ENCODE results near the gene AP1M2.
"Not testable (repeated sequence)": the region's sequence is repeated elsewhere in the genome, so short reads cannot be mapped to it uniquely, and the experiment has no call there.

AP1M2 gene

GRCh38 chr19:10560154-10560553 lies 27.0 kb downstream of the AP1M2 start:
- no peak for FAIRE-seq

- no peak for FAIRE-seq
Observed at GRCh38 chr19:10557603-10558197, 29.4 kb downstream of the AP1M2 start.

DNA sequence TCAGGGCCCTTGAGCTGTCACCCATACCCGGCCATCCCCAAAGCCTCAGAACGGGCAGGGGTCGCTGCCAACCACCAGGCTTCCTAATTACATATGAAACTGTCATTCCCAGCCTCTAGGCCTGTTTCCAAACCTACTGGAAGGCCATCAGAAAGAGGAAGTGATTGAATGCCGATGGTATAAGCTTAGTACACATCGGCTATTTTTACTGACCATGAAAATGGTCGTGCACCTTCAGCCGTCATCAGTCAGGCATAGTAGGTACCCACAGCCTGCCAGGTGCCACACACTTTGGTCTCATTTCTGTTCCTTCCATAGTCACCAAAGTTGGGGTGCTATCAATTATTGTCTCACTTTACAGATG lies 31.5 kb downstream of the AP1M2 start:
- no peak for FAIRE-seq

DNA sequence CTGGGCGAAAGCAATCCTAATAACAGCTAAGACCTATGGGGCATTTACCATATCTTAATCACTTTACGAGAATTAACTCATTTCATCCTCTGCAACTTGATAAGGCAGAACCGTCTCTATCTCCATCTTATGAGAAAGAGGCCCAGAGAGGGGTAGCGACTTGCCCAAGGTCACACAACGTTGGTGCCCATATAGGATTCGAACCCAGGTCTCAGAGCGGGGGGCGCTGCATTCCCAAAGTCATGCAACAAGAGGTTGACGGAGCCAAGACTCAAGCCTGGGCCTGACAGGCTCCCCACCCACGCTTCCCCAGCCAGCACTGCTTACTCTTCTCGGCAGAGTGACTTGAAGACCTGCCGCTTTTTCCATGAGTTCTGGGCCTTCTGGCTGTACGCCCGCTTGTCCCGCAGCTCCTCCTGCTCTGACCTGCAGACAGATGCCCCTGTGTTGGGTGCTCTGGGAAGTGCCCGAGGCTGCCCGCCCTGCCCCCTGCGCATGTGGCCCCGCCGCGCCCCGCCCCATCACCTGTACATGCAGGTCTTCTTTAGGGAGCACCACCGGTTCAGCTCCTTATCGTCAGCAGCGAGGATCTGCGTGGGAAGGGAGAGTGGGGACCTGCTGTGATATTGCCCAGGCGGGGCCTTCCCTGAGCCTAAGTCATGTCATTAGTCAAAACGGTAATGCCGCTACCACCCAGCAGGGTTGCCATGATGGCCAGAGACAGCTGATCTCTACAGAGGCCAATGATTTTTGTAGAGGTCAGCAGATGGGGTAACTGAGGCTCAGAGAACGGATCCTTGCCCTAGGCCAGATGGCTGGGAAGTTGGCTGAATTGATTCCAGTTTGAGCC lies 32.1 kb downstream of the AP1M2 start:
- no peak for FAIRE-seq

DNA sequence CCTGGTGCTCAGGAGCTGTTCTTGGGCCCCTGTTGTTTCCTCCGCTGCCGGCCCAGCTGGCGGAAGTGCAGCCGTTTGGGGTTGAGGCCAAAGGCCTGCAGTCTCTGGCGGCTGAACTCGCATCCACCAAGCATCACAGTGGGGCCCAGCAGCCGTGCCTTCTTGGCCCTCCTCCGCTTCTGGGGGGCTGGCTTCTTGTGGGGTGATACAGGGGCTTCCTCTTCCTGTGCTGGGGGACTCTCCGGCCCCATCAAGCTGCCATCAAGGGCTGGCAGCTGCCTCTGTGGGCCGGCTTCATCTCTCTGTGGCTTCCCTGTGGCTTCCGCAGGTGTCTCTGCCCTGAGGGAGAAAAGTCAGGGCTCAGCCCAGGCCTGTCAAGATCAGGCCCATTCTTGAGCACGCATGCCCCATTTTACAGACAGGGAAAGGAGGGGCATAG lies 33.1 kb downstream of the AP1M2 start:
- FAIRE-seq, result no peak

GRCh38 chr19:10553087-10553667 lies 33.9 kb downstream of the AP1M2 start:
- FAIRE-seq, result no peak

DNA sequence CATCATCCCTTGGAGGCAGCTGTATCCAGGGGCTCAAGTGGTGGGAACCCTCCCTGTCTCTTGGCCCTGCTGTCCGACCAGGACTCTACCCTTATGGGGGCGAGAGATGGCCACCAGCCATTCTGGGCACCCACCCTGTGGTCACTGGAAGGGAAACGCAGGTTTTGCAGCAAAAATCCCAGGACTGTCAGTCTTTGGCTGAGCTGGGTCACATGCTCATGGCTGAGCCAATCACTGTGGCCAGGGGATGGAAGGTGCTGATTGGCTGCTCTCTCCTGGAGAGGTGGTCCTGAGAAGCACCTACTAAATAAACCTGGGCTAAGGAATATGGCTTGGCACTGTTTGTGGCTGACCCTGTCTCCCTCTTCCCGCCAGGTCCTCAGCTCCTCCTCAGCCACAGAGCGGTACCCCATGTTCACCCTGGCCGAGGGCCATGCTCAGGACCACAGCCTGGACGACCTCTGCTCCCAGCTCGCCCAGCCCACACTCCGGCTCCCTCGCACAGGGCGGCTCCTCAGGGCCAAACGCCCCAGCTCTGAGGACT lies 34.5 kb downstream of the AP1M2 start:
- no peak for FAIRE-seq

- no peak for FAIRE-seq
Observed at GRCh38 chr19:10551698-10552301, 35.3 kb downstream of the AP1M2 start.

DNA sequence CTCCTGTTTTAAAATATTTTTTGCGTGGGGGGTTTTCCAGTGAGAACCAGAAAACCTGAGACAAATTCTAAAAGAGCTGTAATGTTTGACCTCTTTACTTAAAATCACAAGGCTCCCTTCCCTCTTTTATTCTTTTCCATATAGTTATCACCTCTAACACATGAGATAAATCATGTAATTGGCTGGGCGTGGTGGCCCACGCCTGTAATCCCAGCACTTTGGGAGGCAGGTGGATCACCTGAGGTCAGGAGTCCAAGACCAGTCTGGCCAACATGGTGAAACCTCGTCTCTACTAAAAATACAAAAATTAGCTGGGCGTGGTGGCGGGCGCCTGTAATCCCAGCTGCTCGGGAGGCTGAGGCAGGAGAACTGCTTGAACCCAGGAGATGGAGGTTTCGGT lies 36.1 kb downstream of the AP1M2 start:
- FAIRE-seq, result not testable (repeated sequence)

- no peak for FAIRE-seq
Observed at GRCh38 chr19:10550336-10550735, 36.8 kb downstream of the AP1M2 start.

- no peak for FAIRE-seq
Observed at GRCh38 chr19:10549733-10550132, 37.4 kb downstream of the AP1M2 start.

DNA sequence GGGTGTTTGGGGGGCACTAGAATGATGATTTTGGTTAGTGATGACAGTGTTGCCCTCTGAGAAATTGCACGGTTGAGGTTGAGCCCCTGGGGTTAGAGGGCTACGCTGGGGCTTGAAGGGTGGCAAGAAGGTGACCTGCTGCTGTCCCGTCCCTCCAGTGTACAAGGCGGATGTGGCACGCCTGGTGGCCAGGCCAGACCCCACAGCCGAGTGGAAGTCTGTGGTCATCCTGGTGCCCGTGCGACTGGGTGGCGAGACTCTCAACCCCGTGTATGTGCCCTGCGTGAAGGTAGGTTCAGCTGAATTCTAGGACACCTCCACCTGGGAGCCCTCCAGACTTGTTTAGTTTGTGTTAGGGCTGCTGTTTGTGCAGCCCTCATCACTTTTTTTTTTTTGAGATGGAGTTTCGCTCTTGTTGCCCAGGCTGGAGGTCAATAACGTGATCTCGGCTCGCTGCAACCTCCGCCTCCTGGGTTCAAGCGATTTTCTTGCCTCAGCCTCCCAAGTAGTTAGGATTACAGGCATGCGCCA lies 38.3 kb downstream of the AP1M2 start:
- no peak for FAIRE-seq

GRCh38 chr19:10546817-10547216 lies 40.3 kb downstream of the AP1M2 start:
- FAIRE-seq, result no peak

- no peak for FAIRE-seq
Observed at GRCh38 chr19:10544753-10545251, 42.3 kb downstream of the AP1M2 start.

GRCh38 chr19:10544242-10544752 lies 42.8 kb downstream of the AP1M2 start:
- FAIRE-seq, result no peak

DNA sequence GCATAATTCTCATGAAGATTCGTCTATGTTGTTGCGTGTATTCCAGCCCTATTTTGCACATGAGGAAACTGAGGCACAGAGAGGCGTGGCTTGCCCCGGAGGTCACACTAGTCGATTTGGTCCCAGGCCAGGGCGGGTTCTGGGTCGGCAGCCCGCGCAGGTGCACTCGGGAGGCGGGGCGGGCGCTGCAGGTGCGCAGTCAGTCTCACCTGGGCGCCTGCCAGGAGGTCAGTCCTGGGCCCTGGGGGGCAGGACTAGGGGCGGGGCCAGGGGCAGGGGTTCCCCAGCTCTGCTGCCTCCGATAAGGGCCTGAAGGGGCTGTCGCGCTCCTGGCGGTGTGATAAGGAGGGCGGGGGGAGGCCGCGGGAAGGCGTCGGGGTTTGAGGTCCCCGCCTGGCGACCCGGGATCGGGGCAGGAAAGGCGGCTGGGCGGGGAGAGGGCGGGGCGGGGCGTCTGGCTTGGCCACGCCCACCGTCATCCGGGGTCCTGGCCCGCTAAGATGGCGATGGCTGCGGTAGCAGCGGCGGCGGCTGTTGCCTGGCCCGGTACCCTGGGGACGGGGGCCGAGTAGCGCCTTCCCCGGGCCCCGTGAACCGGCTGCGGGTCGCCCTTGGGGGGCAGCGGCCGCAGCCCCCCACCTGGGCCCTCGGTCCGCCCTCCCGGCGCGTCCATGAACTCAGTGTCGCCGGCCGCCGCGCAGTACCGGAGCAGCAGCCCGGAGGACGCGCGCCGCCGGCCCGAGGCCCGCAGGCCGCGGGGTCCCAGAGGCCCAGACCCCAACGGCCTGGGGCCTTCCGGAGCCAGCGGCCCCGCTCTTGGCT lies 43.5 kb downstream of the AP1M2 start, which contains the start of gene ATG4D:
Gene ATG4D (plus strand): TSS at position 485 of the 822 bp plus-strand sequence. CDS start 187 bp downstream, at position 672.
- no peak for FAIRE-seq

- no peak for FAIRE-seq
Observed at GRCh38 chr19:10543059-10543419, 44.1 kb downstream of the AP1M2 start.

GRCh38 chr19:10539016-10539415 lies 48.1 kb downstream of the AP1M2 start:
- FAIRE-seq, result not testable (repeated sequence)

DNA sequence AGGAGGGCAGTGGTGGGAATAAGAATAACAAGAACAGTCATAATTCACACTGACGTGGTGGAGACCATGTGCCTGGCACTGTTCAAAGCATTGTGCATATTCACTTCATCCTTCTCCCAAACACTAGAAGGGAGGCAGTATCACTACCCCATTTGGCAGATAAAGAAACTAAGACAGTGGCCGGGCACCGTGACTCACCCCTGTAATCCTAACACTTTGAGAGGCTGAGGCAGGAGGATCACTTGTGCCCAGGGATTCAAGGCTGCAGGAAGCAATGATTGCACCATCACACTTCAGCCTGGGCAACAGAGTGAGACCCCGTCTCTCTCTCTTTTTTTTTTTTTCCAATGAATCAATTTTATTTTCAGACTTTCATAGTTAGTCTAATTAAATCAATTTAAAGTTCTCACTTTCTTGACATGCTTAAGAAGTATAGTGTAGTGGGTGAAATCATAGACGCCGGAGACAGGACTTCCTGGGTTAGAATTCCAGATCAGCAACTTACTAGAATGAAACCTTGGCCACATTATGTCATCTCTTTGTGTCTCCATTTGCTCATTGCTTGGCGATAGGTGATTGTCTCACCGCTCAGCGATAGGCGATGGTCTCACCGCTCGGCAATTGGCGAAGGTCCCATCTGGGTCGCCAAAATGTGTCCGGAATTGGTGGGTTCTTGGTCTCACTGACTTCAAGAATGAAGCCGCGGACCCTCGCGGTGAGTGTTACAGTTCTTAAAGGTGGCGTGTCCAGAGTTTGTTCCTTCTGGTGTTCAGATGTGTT lies 48.7 kb downstream of the AP1M2 start:
- no peak for FAIRE-seq

- FAIRE-seq, result no peak
Observed at GRCh38 chr19:10537668-10538067, 49.4 kb downstream of the AP1M2 start.

GRCh38 chr19:10535613-10536012 lies 51.5 kb downstream of the AP1M2 start:
- no peak for FAIRE-seq

All from endometrium (tissue), 2 donors.